ENCODE data around the gene RAB44. TPM values are rescaled to one million over a fixed set of nuclear protein-coding genes. Genes with fewer than 3 reads are reported as not detected.

Gene RAB44
- total and polyA plus RNA-seq, 2 of the 13 experiments (the other 11 are each of a cell fraction or from before 2014, with no cell fraction given) = not detected

DNA sequence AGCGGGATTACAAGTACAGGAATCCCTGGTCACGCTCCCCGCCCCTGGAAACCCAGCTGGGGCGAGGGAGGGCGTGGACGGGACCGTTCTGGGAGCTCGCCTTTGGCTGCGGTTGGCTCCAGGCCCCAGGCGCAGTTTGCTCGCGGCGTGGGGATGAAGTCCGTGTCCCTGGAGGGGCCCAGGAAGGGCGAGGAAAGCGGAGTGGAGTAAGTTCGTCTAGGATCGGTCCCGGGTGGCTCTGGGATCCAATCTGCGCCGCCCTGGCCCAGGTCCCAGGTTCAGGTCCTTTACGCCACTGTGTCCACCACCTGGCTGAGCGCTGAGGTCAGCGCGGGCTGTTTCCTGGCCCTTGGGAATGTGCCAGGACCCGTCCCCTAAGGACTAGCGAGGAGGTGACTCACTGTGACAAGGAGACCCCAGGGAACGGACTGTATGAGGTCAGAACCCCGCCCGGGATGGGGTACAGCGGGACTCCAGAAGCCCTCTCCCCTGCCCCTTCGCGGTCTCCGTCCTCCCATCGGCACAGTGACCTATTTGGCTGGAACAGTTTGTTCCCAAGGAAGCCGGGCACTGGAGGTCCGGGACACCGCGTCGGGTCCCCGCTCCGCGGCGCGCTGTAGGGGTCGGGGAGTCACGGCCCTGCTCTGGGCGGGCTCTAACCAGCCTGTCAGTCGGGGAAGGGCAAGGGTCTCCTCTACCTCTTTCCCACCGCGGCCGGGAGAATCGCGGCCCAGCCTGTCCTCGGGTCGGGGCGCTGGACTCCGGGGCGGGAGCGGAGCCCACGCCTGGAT lies 18.4 kb upstream of the RAB44 start (continued):
- no peak for TF ChIP-seq SRSF4 (IDR thresholded peaks at IDR 0.05; ENCODE audit: low read depth, low read length, poor library complexity, severe bottlenecking)
- TF ChIP-seq GLMP (CRISPR knock-in tag; IDR thresholded peaks at IDR 0.05; ENCODE audit: borderline replicate concordance) = no peak
- TF ChIP-seq ZNF451 (CRISPR knock-in tag; IDR thresholded peaks at IDR 0.05) = no peak; the same call in 1 of the 2 replicates
- TF ChIP-seq ZZZ3 (CRISPR knock-in tag; IDR thresholded peaks at IDR 0.05; ENCODE audit: borderline replicate concordance) = no peak
- TF ChIP-seq, protein P1, sequence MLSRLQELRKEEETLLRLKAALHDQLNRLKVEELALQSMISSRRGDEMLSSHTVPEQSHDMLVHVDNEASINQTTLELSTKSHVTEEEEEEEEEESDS (CRISPR knock-in tag; IDR thresholded peaks at IDR 0.05; ENCODE audit: borderline replicate concordance) = no peak
- TF ChIP-seq ZNF678 (CRISPR knock-in tag; IDR thresholded peaks at IDR 0.05) = no peak; the same call in 1 of the 2 replicates
- TF ChIP-seq HNRNPK (IDR thresholded peaks at IDR 0.05; ENCODE audit: low read depth, low read length, poor library complexity, severe bottlenecking) = no peak
- TF ChIP-seq, protein P2, sequence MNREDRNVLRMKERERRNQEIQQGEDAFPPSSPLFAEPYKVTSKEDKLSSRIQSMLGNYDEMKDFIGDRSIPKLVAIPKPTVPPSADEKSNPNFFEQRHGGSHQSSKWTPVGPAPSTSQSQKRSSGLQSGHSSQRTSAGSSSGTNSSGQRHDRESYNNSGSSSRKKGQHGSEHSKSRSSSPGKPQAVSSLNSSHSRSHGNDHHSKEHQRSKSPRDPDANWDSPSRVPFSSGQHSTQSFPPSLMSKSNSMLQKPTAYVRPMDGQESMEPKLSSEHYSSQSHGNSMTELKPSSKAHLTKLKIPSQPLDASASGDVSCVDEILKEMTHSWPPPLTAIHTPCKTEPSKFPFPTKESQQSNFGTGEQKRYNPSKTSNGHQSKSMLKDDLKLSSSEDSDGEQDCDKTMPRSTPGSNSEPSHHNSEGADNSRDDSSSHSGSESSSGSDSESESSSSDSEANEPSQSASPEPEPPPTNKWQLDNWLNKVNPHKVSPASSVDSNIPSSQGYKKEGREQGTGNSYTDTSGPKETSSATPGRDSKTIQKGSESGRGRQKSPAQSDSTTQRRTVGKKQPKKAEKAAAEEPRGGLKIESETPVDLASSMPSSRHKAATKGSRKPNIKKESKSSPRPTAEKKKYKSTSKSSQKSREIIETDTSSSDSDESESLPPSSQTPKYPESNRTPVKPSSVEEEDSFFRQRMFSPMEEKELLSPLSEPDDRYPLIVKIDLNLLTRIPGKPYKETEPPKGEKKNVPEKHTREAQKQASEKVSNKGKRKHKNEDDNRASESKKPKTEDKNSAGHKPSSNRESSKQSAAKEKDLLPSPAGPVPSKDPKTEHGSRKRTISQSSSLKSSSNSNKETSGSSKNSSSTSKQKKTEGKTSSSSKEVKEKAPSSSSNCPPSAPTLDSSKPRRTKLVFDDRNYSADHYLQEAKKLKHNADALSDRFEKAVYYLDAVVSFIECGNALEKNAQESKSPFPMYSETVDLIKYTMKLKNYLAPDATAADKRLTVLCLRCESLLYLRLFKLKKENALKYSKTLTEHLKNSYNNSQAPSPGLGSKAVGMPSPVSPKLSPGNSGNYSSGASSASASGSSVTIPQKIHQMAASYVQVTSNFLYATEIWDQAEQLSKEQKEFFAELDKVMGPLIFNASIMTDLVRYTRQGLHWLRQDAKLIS (CRISPR knock-in tag; IDR thresholded peaks at IDR 0.05) = no peak
- TF ChIP-seq ZNF318 (CRISPR knock-in tag; IDR thresholded peaks at IDR 0.05) = no peak
- no peak for TF ChIP-seq ASH2L (IDR thresholded peaks at IDR 0.05; ENCODE audit: insufficient read length, low read depth, low read length)
- TF ChIP-seq TBX3 (IDR thresholded peaks at IDR 0.05; ENCODE audit: borderline replicate concordance) = 0 out of 2 replicates have a peak, but pooled peaks have one; percentile 1
- TF ChIP-seq JUNB (CRISPR knock-in tag; IDR thresholded peaks at IDR 0.05; ENCODE audit: borderline replicate concordance) = no peak
- TF ChIP-seq ZEB1 (IDR thresholded peaks at IDR 0.05; ENCODE audit: insufficient replicate concordance, low read depth) = no peak
- TF ChIP-seq ZNF788 (CRISPR knock-in tag; IDR thresholded peaks at IDR 0.05; ENCODE audit: borderline replicate concordance) = no peak
